Trophoblast cell (in vitro differentiated cells and primary cell): Measurements from ENCODE around the gene ZFYVE26.
"Not testable (repeated sequence)": the region's sequence is repeated elsewhere in the genome, so short reads cannot be mapped to it uniquely, and the experiment has no call there.

Experiments
- DNase-seq, 2 donors: peaks; one replicate each; pipeline ENCODE4 v3.0.0-alpha.2; 2016
- H2AFZ ChIP-seq: 2 replicates; pipeline ENCODE4 v1.6.1; 2013; ENCODE audit warnings: low read length, moderate library complexity, mild to moderate bottlenecking; ENCODE audit not compliant: insufficient read depth, poor library complexity
- H2AK5ac ChIP-seq: 2 replicates; pipeline ENCODE4 v1.6.1; 2013; ENCODE audit warnings: mild to moderate bottlenecking, low read length
- H2BK120ac ChIP-seq: 2 replicates; pipeline ENCODE4 v1.6.1; 2013; ENCODE audit warnings: low read length, mild to moderate bottlenecking, moderate library complexity; ENCODE audit not compliant: insufficient read depth, poor library complexity
- H2BK12ac ChIP-seq: 2 replicates; pipeline ENCODE4 v1.6.1; 2013; ENCODE audit warnings: mild to moderate bottlenecking, low read length, moderate library complexity
- H2BK5ac ChIP-seq: 2 replicates; pipeline ENCODE4 v1.6.1; 2013; ENCODE audit warnings: low read length, low read depth, moderate library complexity, mild to moderate bottlenecking; ENCODE audit not compliant: poor library complexity
- H3K14ac ChIP-seq: 2 replicates; pipeline ENCODE4 v1.6.1; 2013; ENCODE audit warnings: mild to moderate bottlenecking, low read length
- H3K18ac ChIP-seq: 2 replicates; pipeline ENCODE4 v1.6.1; 2013; ENCODE audit warnings: mild to moderate bottlenecking, low read length
- H3K23ac ChIP-seq: 2 replicates; pipeline ENCODE4 v1.6.1; 2013; ENCODE audit warnings: low read length
- H3K27ac ChIP-seq: 2 replicates; pipeline ENCODE4 v1.5.1; 2013; ENCODE audit warnings: low read depth, mild to moderate bottlenecking, inconsistent platforms, low read length, moderate library complexity
- H3K27me3 ChIP-seq: 2 replicates; pipeline ENCODE4 v1.6.1; 2013; ENCODE audit warnings: inconsistent platforms, mild to moderate bottlenecking, low read length, moderate library complexity; ENCODE audit not compliant: insufficient read depth
- H3K36me3 ChIP-seq, 2 experiments: 1 replicate in 1 of 2; 2 replicates in 1 of 2; pipeline ENCODE4 v1.6.1; 2013; ENCODE audit warnings: low read length in 2 of 2, mild to moderate bottlenecking in 2 of 2, moderate library complexity in 1 of 2; ENCODE audit not compliant: insufficient read depth in 2 of 2, control insufficient read depth in 1 of 2
- H3K4ac ChIP-seq: 2 replicates; pipeline ENCODE4 v1.6.1; 2013; ENCODE audit warnings: low read depth, mild to moderate bottlenecking, low read length, moderate library complexity
- H3K4me1 ChIP-seq, 2 experiments: 1 replicate in 1 of 2; 2 replicates in 1 of 2; pipeline ENCODE4 v1.6.1; 2013; ENCODE audit warnings: low read length in 2 of 2, mild to moderate bottlenecking in 2 of 2, moderate library complexity in 1 of 2; ENCODE audit not compliant: insufficient read depth in 2 of 2, control insufficient read depth in 1 of 2
- H3K4me2 ChIP-seq: 2 replicates; pipeline ENCODE4 v1.6.1; 2013; ENCODE audit warnings: inconsistent platforms, mild to moderate bottlenecking, low read length, moderate library complexity
- H3K4me3 ChIP-seq: 2 replicates; pipeline ENCODE4 v1.5.1; 2013; ENCODE audit warnings: mild to moderate bottlenecking, low read depth, low read length, inconsistent platforms
- H3K79me1 ChIP-seq: one replicate; pipeline ENCODE4 v1.6.1; 2013; ENCODE audit warnings: low read length
- H3K79me2 ChIP-seq: 2 replicates; pipeline ENCODE4 v1.6.1; 2013; ENCODE audit warnings: low read length, mild to moderate bottlenecking; ENCODE audit not compliant: control insufficient read depth, insufficient read depth, poor library complexity
- H3K9ac ChIP-seq: 2 replicates; pipeline ENCODE4 v1.6.1; 2013; ENCODE audit warnings: mild to moderate bottlenecking, low read length
- H3K9me3 ChIP-seq: 2 replicates; pipeline ENCODE4 v1.6.1; 2013; ENCODE audit warnings: low read depth, mild to moderate bottlenecking, control low read depth, inconsistent platforms, low read length; ENCODE audit not compliant: insufficient read depth
- H4K12ac ChIP-seq: 2 replicates; pipeline ENCODE4 v1.6.1; 2013; ENCODE audit warnings: low read depth, mild to moderate bottlenecking, low read length, moderate library complexity
- H4K8ac ChIP-seq: 2 replicates; pipeline ENCODE4 v1.6.1; 2013; ENCODE audit warnings: low read depth, mild to moderate bottlenecking, low read length, moderate library complexity
- H4K91ac ChIP-seq: one replicate; pipeline ENCODE4 v1.6.1; 2013; ENCODE audit warnings: low read depth, mild to moderate bottlenecking, low read length, moderate library complexity
- WGBS: extraction: QIAGEN DNeasy Blood & Tissue Kit; methylation state at CpG from one replicate; pipeline ENCODE4 v1.1.7; 2013; ENCODE audit warnings: missing lambda C conversion rate; ENCODE audit not compliant: insufficient read length, insufficient coverage; ENCODE audit errors: extremely low coverage; 5-methylcytosine and 5-hydroxymethylcytosine counted together

Gene ZFYVE26

GRCh38 chr14:67709796-67710195 lies 106.6 kb downstream of the ZFYVE26 start:
- not testable (repeated sequence) for H2BK12ac ChIP-seq, H3K4me3 ChIP-seq, DNase-seq, H2AFZ ChIP-seq, H3K18ac ChIP-seq, H3K9me3 ChIP-seq, H3K79me1 ChIP-seq, H4K12ac ChIP-seq, H4K91ac ChIP-seq, H3K36me3 ChIP-seq, H3K79me2 ChIP-seq, H3K23ac ChIP-seq, H3K4me2 ChIP-seq, H2BK5ac ChIP-seq, H3K14ac ChIP-seq, H3K27ac ChIP-seq, H2BK120ac ChIP-seq, H3K4me1 ChIP-seq, H3K4ac ChIP-seq, H4K8ac ChIP-seq, H3K27me3 ChIP-seq, H2AK5ac ChIP-seq, H3K9ac ChIP-seq
- no CpG with 5 or more reads among the region's 1 CpG for WGBS

- H3K23ac ChIP-seq, H2BK12ac ChIP-seq, H3K36me3 ChIP-seq, H3K9ac ChIP-seq, H3K79me2 ChIP-seq, H3K18ac ChIP-seq, H3K4ac ChIP-seq, H3K14ac ChIP-seq, H2AFZ ChIP-seq, H2AK5ac ChIP-seq, H4K91ac ChIP-seq, DNase-seq, H3K4me3 ChIP-seq, H2BK120ac ChIP-seq, H3K79me1 ChIP-seq, H2BK5ac ChIP-seq, H3K4me1 ChIP-seq, H3K4me2 ChIP-seq, H3K27me3 ChIP-seq, H3K9me3 ChIP-seq, H4K8ac ChIP-seq, H4K12ac ChIP-seq, H3K27ac ChIP-seq: not testable (repeated sequence)
Observed at GRCh38 chr14:67709346-67709745, 107.0 kb downstream of the ZFYVE26 start.

- WGBS = no CpG with 5 or more reads among the region's 3 CpGs
- no peak overlapping the region for H3K23ac ChIP-seq
- no peak overlapping the region for H3K18ac ChIP-seq
- H2AFZ ChIP-seq = no peak overlapping the region
- no peak overlapping the region for H2BK120ac ChIP-seq
- H4K8ac ChIP-seq = no peak overlapping the region
- no peaks in the 10 kb centered on the region for H3K27me3 ChIP-seq
- H2AK5ac ChIP-seq = no peak overlapping the region
- no peak overlapping the region for H3K27ac ChIP-seq
- H3K36me3 ChIP-seq = no peaks in the 10 kb centered on the region
- H2BK12ac ChIP-seq = no peak overlapping the region
- H4K12ac ChIP-seq = no peak overlapping the region
- H4K91ac ChIP-seq = no peak overlapping the region
- no peak overlapping the region for H3K4ac ChIP-seq
- H3K4me2 ChIP-seq = no peak overlapping the region
- H3K79me2 ChIP-seq = no peaks in the 10 kb centered on the region
- no peak overlapping the region for H3K14ac ChIP-seq
- DNase-seq = no peak
- no peaks in the 10 kb centered on the region for H3K79me1 ChIP-seq
- H3K9me3 ChIP-seq = no peaks in the 10 kb centered on the region
- H2BK5ac ChIP-seq = no peak overlapping the region
- H3K9ac ChIP-seq = no peak overlapping the region
- no peaks in the 10 kb centered on the region for H3K4me1 ChIP-seq
- H3K4me3 ChIP-seq = no peak overlapping the region
Observed at GRCh38 chr14:67705211-67705610, 111.2 kb downstream of the ZFYVE26 start.

- Histone ChIP-seq H3K4ac (no peak overlapping the region), H3K27ac (no peak overlapping the region), H3K79me2 (no peaks in the 10 kb centered on the region), H3K23ac (no peak overlapping the region), H2AK5ac (no peak overlapping the region), H3K9ac (no peak overlapping the region), H3K4me2 (no peak overlapping the region), H3K27me3 (no peaks in the 10 kb centered on the region), H3K18ac (no peak overlapping the region), H4K91ac (no peak overlapping the region), H2AFZ (no peak overlapping the region), H3K79me1 (no peaks in the 10 kb centered on the region), H3K14ac (no peak overlapping the region), H2BK5ac (no peak overlapping the region), H3K4me3 (no peak overlapping the region), H2BK120ac (no peak overlapping the region), H3K4me1 (no peaks in the 10 kb centered on the region), H4K8ac (no peak overlapping the region), H4K12ac (no peak overlapping the region), H2BK12ac (no peak overlapping the region), H3K36me3 (no peaks in the 10 kb centered on the region), H3K9me3 (no peaks in the 10 kb centered on the region)
- DNase-seq = peak; percentile 31 to 76
- no CpG with 5 or more reads among the region's 3 CpGs for WGBS
Observed at GRCh38 chr14:67704484-67705089, 111.8 kb downstream of the ZFYVE26 start.
